Measurements from ENCODE around the gene C12orf75. TPM values are rescaled to one million over a fixed set of nuclear protein-coding genes. Genes with fewer than 3 reads are reported as not detected.
"Not testable (repeated sequence)": the region's sequence is repeated elsewhere in the genome, so short reads cannot be mapped to it uniquely, and the experiment has no call there.

The C12orf75 gene
- total RNA-seq, 2 experiments from 2014 or later: 16.7 to 17.0 TPM

- peaks cover 10% of the 10 kb centered on the region for H3K4me1 Mint-ChIP-seq (ENCODE audit: low read depth)
- peaks cover 7 to 8% of the 10 kb centered on the region in 2 experiments for H3K9me3 ChIP-seq (ENCODE audit: control insufficient read depth in 1 of 2, insufficient read depth in 1 of 2, low read length in 2 of 2)
- H3K27ac Mint-ChIP-seq: no peak overlapping the region
- no peaks in the 10 kb centered on the region for H3K27me3 ChIP-seq (ENCODE audit: control insufficient read depth in 1 of 2, insufficient read depth in 2 of 2, low read length in 2 of 2)
- H3K36me3 ChIP-seq (ENCODE audit: insufficient read depth, low read length): peaks cover 6% of the 10 kb centered on the region
- H3K9me3 Mint-ChIP-seq: no peaks in the 10 kb centered on the region
- peaks cover 19% of the 10 kb centered on the region for H3K36me3 Mint-ChIP-seq (ENCODE audit: low read depth)
- TF ChIP-seq, protein P1, sequence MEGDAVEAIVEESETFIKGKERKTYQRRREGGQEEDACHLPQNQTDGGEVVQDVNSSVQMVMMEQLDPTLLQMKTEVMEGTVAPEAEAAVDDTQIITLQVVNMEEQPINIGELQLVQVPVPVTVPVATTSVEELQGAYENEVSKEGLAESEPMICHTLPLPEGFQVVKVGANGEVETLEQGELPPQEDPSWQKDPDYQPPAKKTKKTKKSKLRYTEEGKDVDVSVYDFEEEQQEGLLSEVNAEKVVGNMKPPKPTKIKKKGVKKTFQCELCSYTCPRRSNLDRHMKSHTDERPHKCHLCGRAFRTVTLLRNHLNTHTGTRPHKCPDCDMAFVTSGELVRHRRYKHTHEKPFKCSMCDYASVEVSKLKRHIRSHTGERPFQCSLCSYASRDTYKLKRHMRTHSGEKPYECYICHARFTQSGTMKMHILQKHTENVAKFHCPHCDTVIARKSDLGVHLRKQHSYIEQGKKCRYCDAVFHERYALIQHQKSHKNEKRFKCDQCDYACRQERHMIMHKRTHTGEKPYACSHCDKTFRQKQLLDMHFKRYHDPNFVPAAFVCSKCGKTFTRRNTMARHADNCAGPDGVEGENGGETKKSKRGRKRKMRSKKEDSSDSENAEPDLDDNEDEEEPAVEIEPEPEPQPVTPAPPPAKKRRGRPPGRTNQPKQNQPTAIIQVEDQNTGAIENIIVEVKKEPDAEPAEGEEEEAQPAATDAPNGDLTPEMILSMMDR (IDR thresholded peaks at IDR 0.05): no peak
- POLR2A ChIA-PET: no interaction called here
- H3K27me3 Mint-ChIP-seq: no peaks in the 10 kb centered on the region
- H3K4me3 ChIP-seq (ENCODE audit: low read length): no peak overlapping the region
- no peak for ATAC-seq (ENCODE audit: poor library complexity)
- intact Hi-C loops (cut with DNase I, micrococcal nuclease): no loop called here
- DNase-seq: no peak
- H3K4me3 Mint-ChIP-seq: no peak overlapping the region
- CTCF ChIA-PET: no interaction called here
- H3K4me1 ChIP-seq (ENCODE audit: insufficient read depth, low read length): peaks cover 5% of the 10 kb centered on the region
- H3K27ac ChIP-seq (ENCODE audit: low read depth in 1 of 2, low read length in 2 of 2): no peak overlapping the region
Observed at GRCh38 chr12:105341010-105341409, 10.5 kb downstream of the C12orf75 start.

DNA sequence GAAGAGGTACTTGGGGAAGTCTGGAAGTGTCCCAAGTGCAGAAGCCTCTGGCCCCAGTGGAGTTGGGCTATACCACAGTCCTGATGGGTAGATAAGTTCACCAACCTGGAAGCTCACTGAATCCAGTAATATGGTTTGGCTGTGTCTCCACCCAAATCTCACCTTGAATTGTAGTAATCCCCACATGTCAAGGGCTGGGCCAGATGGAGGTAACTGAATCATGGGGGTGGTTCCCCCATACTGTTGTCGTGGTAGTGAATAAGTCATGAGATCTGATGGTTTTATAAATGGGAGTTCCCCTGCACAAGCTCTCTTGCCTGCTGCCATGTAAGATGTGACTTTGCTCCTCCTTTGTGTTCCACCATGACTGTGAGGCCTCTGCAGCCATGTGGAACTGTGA, 11.1 kb downstream of the C12orf75 start:
- intact Hi-C loops (cut with DNase I, micrococcal nuclease); H3K9me3 ChIP-seq (ENCODE audit: control insufficient read depth in 1 of 2, insufficient read depth in 1 of 2, low read length in 2 of 2); H3K27me3 Mint-ChIP-seq; POLR2A ChIA-PET; H3K27ac ChIP-seq (ENCODE audit: low read depth in 1 of 2, low read length in 2 of 2); DNase-seq; CTCF ChIA-PET; H3K27me3 ChIP-seq (ENCODE audit: control insufficient read depth in 1 of 2, insufficient read depth in 2 of 2, low read length in 2 of 2); ATAC-seq (ENCODE audit: poor library complexity); H3K9me3 Mint-ChIP-seq; H3K4me1 Mint-ChIP-seq (ENCODE audit: low read depth); H3K4me1 ChIP-seq (ENCODE audit: insufficient read depth, low read length); H3K36me3 ChIP-seq (ENCODE audit: insufficient read depth, low read length); H3K4me3 ChIP-seq (ENCODE audit: low read length); H3K4me3 Mint-ChIP-seq; H3K27ac Mint-ChIP-seq: not testable (repeated sequence)
- H3K36me3 Mint-ChIP-seq (ENCODE audit: low read depth): peaks cover 19% of the 10 kb centered on the region

GRCh38 chr12:105342464-105342863, 12.0 kb downstream of the C12orf75 start:
- TF ChIP-seq, protein P1 (IDR thresholded peaks at IDR 0.05): no peak
- ChIA-PET CTCF (no interaction called here), POLR2A (no interaction called here)
- H3K27me3 ChIP-seq (ENCODE audit: control insufficient read depth in 1 of 2, insufficient read depth in 2 of 2, low read length in 2 of 2): no peaks in the 10 kb centered on the region
- Mint-ChIP-seq H3K4me3 (no peak overlapping the region), H3K27ac (no peak overlapping the region), H3K27me3 (no peaks in the 10 kb centered on the region), H3K9me3 (no peaks in the 10 kb centered on the region), H3K36me3 (ENCODE audit: low read depth) (peaks cover 19% of the 10 kb centered on the region), H3K4me1 (ENCODE audit: low read depth) (peaks cover 2% of the 10 kb centered on the region)
- no peak for DNase-seq
- no peak for ATAC-seq (ENCODE audit: poor library complexity)
- intact Hi-C loops (cut with DNase I, micrococcal nuclease): no loop called here
- no peak overlapping the region for H3K27ac ChIP-seq (ENCODE audit: low read depth in 1 of 2, low read length in 2 of 2)
- H3K4me1 ChIP-seq (ENCODE audit: insufficient read depth, low read length): no peaks in the 10 kb centered on the region
- peaks cover 7 to 8% of the 10 kb centered on the region in 2 experiments for H3K9me3 ChIP-seq (ENCODE audit: control insufficient read depth in 1 of 2, insufficient read depth in 1 of 2, low read length in 2 of 2)
- H3K36me3 ChIP-seq (ENCODE audit: insufficient read depth, low read length): peaks cover 6% of the 10 kb centered on the region
- H3K4me3 ChIP-seq (ENCODE audit: low read length): no peak overlapping the region

DNA sequence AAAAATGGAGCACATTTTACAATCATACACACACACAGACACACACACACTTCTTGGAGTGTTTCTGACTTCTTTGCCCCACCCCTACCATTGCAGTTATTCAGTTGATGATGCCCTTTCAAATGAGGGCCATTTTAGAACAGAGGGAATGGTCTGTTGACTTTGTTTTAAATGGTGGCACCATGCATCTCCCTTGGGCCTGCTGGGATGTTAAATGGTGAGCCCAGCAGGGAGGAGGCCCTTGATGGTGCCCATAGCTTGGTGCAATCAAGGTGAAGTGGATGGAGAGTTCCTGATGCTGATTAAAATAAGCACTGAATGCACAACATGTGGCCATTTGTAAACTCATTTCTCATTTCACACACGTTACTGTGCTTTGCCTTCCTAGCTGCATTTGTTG, 13.3 kb downstream of the C12orf75 start:
- ChIA-PET CTCF (no interaction called here), POLR2A (no interaction called here)
- TF ChIP-seq, protein P1 (IDR thresholded peaks at IDR 0.05): no peak
- ATAC-seq (ENCODE audit: poor library complexity) (no peak), DNase-seq (no peak)
- peaks cover 7 to 8% of the 10 kb centered on the region in 2 experiments for H3K9me3 ChIP-seq (ENCODE audit: control insufficient read depth in 1 of 2, insufficient read depth in 1 of 2, low read length in 2 of 2)
- H3K4me1 ChIP-seq (ENCODE audit: insufficient read depth, low read length): no peaks in the 10 kb centered on the region
- intact Hi-C loops (cut with DNase I, micrococcal nuclease): no loop called here
- H3K36me3 Mint-ChIP-seq (ENCODE audit: low read depth): peaks cover 19% of the 10 kb centered on the region
- H3K9me3 Mint-ChIP-seq: no peaks in the 10 kb centered on the region
- H3K4me1 Mint-ChIP-seq (ENCODE audit: low read depth): no peaks in the 10 kb centered on the region
- H3K27ac Mint-ChIP-seq: no peak overlapping the region
- no peaks in the 10 kb centered on the region for H3K27me3 ChIP-seq (ENCODE audit: control insufficient read depth in 1 of 2, insufficient read depth in 2 of 2, low read length in 2 of 2)
- H3K36me3 ChIP-seq (ENCODE audit: insufficient read depth, low read length): peaks cover 6% of the 10 kb centered on the region
- H3K4me3 Mint-ChIP-seq: no peak overlapping the region
- H3K27me3 Mint-ChIP-seq: no peaks in the 10 kb centered on the region
- no peak overlapping the region for H3K27ac ChIP-seq (ENCODE audit: low read depth in 1 of 2, low read length in 2 of 2)
- no peak overlapping the region for H3K4me3 ChIP-seq (ENCODE audit: low read length)

Measured in CD4-positive, alpha-beta T cell (primary cell).